ENCODE data around the gene ASCC3.

GRCh38 chr6:100458841-100459591, 422.1 kb downstream of the ASCC3 start:
- no peak for TF ChIP-seq CTCF (IDR thresholded peaks at IDR 0.05)
- TF ChIP-seq POLR2A (IDR thresholded peaks at IDR 0.05), result no peak
- no peak for TF ChIP-seq POLR2AphosphoS5 (IDR thresholded peaks at IDR 0.05)
- TF ChIP-seq EP300 (IDR thresholded peaks at IDR 0.05), result no peak
